LNCaP clone FGC (cell line): ENCODE data around the gene NUP155.
A peak's percentile ranks its signal among the peaks of the same experiment; 100 is the strongest.
"Not testable (repeated sequence)": the region's sequence is repeated elsewhere in the genome, so short reads cannot be mapped to it uniquely, and the experiment has no call there.

ENCODE experiments used
- DNase-seq: peaks from one replicate; pipeline ENCODE4 v3.0.0-alpha.2; 2011; ENCODE audit warnings: low read depth
- H3K4me3 ChIP-seq: 2 replicates; pipeline ENCODE4 v1.5.1; 2011; ENCODE audit warnings: mild to moderate bottlenecking, low read depth, low read length, control low read depth
- TF ChIP-seq, protein P1 (sequence below): IDR thresholded peaks from 2 replicates; pipeline ENCODE4 v1.5.1; 2012; ENCODE audit warnings: mild to moderate bottlenecking; ENCODE audit not compliant: control insufficient read depth, insufficient read depth; ENCODE audit errors: extremely low read depth

NUP155 gene

GRCh38 chr5:37379100-37379628 is 8.3 kb upstream of the NUP155 start, which contains the start of gene WDR70:
TSS of gene WDR70 (plus strand) at chr5:37379318. CDS start at chr5:37379368, 50 bp downstream.
- peak; percentile 77 for DNase-seq
- TF ChIP-seq, protein P1, sequence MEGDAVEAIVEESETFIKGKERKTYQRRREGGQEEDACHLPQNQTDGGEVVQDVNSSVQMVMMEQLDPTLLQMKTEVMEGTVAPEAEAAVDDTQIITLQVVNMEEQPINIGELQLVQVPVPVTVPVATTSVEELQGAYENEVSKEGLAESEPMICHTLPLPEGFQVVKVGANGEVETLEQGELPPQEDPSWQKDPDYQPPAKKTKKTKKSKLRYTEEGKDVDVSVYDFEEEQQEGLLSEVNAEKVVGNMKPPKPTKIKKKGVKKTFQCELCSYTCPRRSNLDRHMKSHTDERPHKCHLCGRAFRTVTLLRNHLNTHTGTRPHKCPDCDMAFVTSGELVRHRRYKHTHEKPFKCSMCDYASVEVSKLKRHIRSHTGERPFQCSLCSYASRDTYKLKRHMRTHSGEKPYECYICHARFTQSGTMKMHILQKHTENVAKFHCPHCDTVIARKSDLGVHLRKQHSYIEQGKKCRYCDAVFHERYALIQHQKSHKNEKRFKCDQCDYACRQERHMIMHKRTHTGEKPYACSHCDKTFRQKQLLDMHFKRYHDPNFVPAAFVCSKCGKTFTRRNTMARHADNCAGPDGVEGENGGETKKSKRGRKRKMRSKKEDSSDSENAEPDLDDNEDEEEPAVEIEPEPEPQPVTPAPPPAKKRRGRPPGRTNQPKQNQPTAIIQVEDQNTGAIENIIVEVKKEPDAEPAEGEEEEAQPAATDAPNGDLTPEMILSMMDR = peak; percentile 84
- peak within 1 kb of the TSS; percentile 79 for H3K4me3 ChIP-seq

DNA sequence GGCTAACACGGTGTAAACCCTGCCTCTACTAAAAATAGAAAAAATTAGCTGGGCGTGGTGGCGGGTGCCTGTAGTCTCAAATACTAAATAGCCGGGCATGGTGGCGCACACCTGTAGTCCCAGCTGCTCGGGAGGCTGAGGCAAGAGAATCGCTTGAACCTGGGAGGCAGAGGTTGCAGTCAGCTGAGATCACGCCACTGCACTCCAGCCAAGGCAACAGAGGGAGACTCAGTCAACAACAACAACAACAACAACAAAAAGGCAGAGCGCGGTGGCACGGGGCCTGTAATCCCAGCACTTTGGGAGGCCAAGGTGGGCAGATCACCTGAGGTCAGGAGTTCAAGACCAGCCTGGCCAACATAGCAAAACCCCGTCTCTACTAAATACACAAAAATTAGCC is 7.2 kb upstream of the NUP155 start:
- DNase-seq, H3K4me3 ChIP-seq: not testable (repeated sequence)

GRCh38 chr5:37375091-37375490 is 4.2 kb upstream of the NUP155 start:
- TF ChIP-seq, protein P1 = no peak
- DNase-seq = no peak
- no peak overlapping the region for H3K4me3 ChIP-seq

- TF ChIP-seq, protein P1 = no peak
- H3K4me3 ChIP-seq = peak overlapping the region; percentile 91
- DNase-seq = no peak
These were observed 399 bp downstream of the NUP155 start for GRCh38 chr5:37370550-37370863.

DNA sequence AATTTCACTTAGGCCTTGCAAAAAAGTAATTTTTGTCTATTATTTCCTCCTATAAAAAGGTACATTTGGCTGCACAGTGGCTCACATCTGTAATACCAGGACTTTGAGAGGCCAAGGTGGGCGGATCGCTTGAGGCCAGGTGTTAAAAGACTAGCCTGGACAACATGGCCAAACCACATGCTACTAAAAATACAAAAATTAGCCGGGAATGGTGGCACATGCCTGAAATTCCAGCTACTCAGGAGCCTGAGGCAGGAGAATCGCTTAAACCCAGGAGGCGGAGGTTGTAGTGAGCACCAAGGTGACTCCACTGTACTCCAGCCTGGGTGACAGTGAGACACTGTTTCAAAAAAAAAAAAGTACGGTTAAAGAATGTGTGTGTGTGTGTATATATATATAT is 15.7 kb downstream of the NUP155 start:
- H3K4me3 ChIP-seq = no peak overlapping the region
- DNase-seq = no peak
- TF ChIP-seq, protein P1 = no peak

- DNase-seq, H3K4me3 ChIP-seq: not testable (repeated sequence)
These were observed 28.2 kb downstream of the NUP155 start for GRCh38 chr5:37342741-37343140.

- DNase-seq, H3K4me3 ChIP-seq: not testable (repeated sequence)
These were observed 36.2 kb downstream of the NUP155 start for GRCh38 chr5:37334754-37335153.

DNA sequence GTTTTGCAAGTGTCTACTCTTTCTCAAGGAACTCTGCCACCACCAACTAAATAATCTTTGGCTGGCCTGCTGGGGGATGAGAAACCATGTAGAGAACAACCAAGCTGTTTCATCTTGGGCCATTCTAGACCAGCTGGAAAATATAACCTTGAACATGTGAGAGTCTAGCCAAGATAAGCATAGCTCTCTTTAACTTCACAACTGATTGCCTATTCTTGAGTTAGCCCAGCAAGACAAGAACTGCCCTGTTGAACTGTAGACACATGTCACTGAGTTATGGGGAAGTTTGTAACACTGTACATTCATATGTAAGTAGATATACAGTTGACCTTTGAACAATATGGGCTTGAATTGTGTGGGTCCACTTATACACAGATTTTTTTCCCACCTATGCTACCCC is 44.4 kb downstream of the NUP155 start:
- TF ChIP-seq, protein P1 = no peak

GRCh38 chr5:37323607-37324006 is 47.3 kb downstream of the NUP155 start:
- TF ChIP-seq, protein P1 = no peak
- DNase-seq = no peak
- H3K4me3 ChIP-seq = no peak overlapping the region

More for the DNA sequence above, 44.4 kb downstream of the NUP155 start:
- DNase-seq = no peak
- H3K4me3 ChIP-seq = no peak overlapping the region
